VCaP (cell line): ENCODE data around the gene PILRB.
"Not testable (repeated sequence)": the region's sequence is repeated elsewhere in the genome, so short reads cannot be mapped to it uniquely, and the experiment has no call there.

Source experiments
- H3K27ac ChIP-seq: fragments of 450-650 bp; 2 replicates; pipeline ENCODE4 v1.5.1; 2017
- TF ChIP-seq, protein P1 (sequence below): fragments of 450-650 bp; conservative IDR thresholded peaks from 2 replicates; pipeline ENCODE4 v1.5.1; 2017; ENCODE audit warnings: mild to moderate bottlenecking, moderate library complexity

The PILRB gene

DNA sequence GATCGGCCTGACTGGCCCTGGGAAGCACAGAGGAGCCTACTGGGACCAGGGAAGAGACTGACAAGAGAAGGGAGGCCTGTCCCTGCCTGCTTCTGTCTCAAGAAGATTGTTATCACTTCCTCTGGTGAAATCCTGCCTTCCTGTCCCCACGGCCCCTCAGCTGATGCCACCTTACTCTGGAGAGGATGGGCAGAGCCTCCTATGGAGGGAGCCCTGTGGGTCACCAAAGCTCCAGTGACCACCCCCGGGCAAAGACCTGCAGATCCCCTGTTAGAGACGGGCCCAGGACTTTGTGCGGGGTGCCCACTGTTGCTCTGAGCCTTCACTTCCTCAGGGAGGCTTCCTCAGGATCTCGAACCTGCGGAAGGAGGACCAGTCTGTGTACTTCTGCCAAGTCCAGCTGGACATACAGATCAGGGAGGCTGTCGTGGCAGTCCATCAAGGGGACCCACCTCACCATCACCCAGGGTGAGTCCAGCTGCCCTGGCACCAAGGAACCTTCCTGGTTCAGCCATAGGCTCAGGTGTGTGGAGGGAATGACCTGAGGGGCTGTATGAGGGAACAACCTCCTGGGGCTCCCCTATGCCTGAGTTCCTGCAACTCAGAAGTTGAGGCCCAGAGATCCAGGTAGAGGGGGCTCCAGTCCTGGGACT is 1.4 kb upstream of the PILRB start:
- TF ChIP-seq, protein P1, sequence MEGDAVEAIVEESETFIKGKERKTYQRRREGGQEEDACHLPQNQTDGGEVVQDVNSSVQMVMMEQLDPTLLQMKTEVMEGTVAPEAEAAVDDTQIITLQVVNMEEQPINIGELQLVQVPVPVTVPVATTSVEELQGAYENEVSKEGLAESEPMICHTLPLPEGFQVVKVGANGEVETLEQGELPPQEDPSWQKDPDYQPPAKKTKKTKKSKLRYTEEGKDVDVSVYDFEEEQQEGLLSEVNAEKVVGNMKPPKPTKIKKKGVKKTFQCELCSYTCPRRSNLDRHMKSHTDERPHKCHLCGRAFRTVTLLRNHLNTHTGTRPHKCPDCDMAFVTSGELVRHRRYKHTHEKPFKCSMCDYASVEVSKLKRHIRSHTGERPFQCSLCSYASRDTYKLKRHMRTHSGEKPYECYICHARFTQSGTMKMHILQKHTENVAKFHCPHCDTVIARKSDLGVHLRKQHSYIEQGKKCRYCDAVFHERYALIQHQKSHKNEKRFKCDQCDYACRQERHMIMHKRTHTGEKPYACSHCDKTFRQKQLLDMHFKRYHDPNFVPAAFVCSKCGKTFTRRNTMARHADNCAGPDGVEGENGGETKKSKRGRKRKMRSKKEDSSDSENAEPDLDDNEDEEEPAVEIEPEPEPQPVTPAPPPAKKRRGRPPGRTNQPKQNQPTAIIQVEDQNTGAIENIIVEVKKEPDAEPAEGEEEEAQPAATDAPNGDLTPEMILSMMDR: no peak
- H3K27ac ChIP-seq: no peak overlapping the region

DNA sequence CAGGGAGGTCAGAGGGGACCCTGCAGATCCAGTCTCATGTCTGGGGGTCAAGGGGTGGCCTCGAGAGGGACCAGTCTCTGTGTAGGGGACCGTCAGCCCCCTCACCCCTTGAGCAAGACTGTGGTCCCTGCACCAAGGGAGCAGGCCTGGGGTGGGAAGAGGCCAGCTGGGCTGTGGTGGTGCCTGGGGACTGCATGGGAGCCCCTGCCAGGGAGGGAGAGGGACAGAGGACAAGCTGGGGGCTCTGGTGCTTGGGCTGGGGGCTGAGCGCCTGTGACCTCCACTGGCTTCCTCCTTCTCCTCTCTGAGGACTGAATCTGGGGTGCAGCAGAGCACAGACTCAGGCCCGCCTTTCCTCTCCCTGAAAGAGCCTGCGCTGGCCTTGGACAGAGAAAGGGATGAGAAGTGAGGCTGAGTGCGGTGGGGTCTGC is 771 bp upstream of the PILRB start:
- TF ChIP-seq, protein P1: no peak
- no peak overlapping the region for H3K27ac ChIP-seq

DNA sequence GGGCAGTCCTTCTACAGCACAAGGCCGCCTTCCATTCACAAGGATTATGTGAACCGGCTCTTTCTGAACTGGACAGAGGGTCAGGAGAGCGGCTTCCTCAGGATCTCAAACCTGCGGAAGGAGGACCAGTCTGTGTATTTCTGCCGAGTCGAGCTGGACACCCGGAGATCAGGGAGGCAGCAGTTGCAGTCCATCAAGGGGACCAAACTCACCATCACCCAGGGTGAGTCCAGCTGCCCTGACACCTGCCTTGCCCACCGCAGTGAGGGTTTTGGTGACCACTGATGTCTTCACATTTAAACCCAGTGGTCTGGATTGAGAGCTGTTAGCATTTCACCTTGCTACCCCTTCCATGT is 918 bp downstream of the PILRB start:
- no peak overlapping the region for H3K27ac ChIP-seq

DNA sequence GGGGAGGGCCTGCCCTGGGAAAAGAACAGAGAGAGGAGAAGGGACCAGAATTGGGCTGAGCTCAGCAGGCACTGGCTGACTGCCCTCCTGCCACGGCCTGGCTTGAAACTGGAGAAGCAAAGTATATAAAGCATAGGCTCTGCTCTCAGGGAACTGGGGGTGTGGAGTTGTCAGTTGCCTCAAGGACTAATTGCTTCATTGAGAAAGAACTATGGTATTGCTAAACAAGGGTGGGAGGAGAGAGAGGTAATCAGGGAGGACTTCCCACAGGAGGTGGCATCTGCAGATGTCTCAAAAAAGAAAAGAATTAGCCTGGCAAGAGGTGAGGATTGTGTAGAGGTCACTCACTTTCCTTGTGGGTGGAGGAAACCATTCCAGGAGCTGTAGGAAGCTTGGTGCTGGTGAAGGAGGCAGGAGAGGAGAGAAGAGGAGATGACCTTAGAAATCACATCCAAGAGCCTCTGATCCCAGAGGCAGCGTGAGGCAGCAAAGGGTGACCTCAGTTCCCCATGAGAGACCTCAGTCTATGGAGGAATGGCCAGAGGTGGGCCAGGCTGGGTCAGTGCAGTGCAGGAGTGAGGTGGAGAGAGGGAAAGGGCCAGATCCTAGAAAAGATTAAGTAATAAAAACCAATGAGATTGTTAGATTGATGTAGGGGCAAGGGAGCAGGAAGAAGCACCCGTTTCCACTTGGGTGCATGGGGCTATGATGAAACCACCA is 2.4 kb downstream of the PILRB start:
- H3K27ac ChIP-seq: no peak overlapping the region
- TF ChIP-seq, protein P1: no peak

More for the DNA sequence above, 918 bp downstream of the PILRB start:
- TF ChIP-seq, protein P1: no peak

DNA sequence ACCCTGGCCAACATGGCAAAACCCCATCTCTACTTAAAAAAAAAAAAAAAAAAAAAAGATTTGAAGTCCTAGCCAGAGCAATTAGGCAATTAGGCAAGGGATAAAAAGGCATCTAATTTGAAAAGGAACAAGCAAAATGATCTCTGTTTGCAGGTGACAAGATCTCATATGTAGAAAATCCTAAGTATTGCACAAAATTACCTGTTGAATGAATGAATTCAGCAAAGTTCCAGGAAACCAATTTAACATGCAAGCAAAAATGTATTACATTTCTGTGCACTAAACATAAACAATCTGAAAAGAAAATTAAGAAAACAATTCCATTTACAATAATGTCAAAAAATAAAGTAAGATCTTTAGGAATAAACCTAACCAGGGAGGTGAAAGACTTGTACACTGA is 5.2 kb downstream of the PILRB start:
- TF ChIP-seq, protein P1: no peak
- H3K27ac ChIP-seq: no peak overlapping the region

DNA sequence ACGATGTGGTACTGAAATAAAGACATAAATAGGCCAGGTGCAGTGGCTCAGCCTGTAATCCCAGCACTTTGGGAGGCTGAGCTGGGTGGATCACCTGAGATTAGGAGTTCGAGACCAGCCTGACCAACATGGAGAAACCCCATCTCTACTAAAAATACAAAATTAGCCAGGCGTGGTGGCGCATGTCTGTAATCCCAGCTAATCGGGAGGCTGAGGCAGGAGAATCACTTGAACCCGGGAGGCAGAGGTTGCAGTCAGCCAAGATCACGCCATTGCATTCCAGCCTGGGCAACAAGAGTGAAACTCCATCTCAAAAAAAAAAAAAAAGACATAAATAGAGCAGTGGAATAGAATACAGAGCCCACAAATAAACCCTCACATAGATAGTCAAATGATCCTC is 5.9 kb downstream of the PILRB start:
- H3K27ac ChIP-seq: not testable (repeated sequence)

DNA sequence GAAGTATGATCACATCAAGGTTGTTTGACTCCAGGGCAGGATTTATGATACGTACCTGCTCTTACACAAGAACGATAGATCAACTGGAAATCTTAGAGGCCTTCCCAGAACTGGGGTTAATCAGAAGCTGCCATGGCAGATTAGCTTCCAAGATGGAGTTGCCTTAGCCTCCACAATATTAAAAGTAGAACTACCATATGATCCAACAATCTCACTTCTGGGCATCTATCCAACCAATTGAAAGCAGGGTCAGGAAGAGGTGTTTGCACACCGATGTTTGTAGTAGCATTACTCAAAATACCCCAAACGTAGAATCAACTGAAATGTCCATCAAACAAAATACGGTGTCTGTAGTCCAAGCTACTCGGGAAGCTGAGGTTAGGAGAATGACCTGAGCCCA is 6.6 kb downstream of the PILRB start:
- no peak overlapping the region for H3K27ac ChIP-seq
- TF ChIP-seq, protein P1: no peak

DNA sequence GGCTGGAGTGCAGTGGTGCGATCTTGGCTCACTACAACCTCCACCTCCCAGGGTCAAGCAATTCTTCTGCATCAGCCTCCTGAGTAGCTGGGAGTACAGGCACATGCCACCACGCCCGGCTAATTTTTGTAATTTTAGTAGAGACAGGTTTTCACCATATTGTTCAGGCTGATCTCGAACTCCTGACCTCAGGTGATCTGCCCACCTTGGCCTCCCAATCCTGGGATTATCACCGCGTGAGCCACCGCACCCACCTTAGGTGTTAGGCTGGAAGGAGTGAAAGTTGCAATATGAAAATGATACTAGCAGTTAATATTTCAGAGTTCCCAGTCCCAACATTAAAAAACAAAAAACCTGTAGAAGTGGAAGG is 8.1 kb downstream of the PILRB start:
- not testable (repeated sequence) for H3K27ac ChIP-seq
